ENCODE results near the gene SEMA6A. TPM values are rescaled to one million over a fixed set of nuclear protein-coding genes. Genes with fewer than 3 reads are reported as not detected.

SEMA6A gene
- total RNA-seq, 3 donors from 2014 or later = 33.9 to 40.3 (median 35.6) TPM

- Histone ChIP-seq H3K4me3 (no peak overlapping the region), H3K4me1 (no peaks in the 10 kb centered on the region), H3K27me3 (no peaks in the 10 kb centered on the region), H3K36me3 (no peaks in the 10 kb centered on the region), H3K27ac (no peak overlapping the region), H3K9me3 (no peaks in the 10 kb centered on the region)
- TF ChIP-seq CTCF (IDR thresholded peaks at IDR 0.05) = no peak
- no peak for TF ChIP-seq POLR2A (IDR thresholded peaks at IDR 0.05)
- no peak for TF ChIP-seq POLR2AphosphoS5 (IDR thresholded peaks at IDR 0.05)
- no peak for DNase-seq (ENCODE audit: low spot score in 2 of 2)
- intact Hi-C loops (cut with DNase I; ENCODE audit: low total_unique reads) = loop anchor here (5.0 kb wide), 1 partner anchor 1948 kb away; no protein-coding TSS in a partner anchor
Observed at GRCh38 chr5:116583862-116584222, 9.2 kb upstream of the SEMA6A start.

GRCh38 chr5:116583085-116583861 is 8.7 kb upstream of the SEMA6A start:
- H3K4me3 ChIP-seq = no peak overlapping the region
- H3K27me3 ChIP-seq = no peaks in the 10 kb centered on the region
- H3K36me3 ChIP-seq = no peaks in the 10 kb centered on the region
- no peak for TF ChIP-seq POLR2AphosphoS5 (IDR thresholded peaks at IDR 0.05)
- TF ChIP-seq CTCF (IDR thresholded peaks at IDR 0.05) = no peak
- TF ChIP-seq POLR2A (IDR thresholded peaks at IDR 0.05) = no peak
- DNase-seq (ENCODE audit: low spot score in 2 of 2) = no peak
- H3K27ac ChIP-seq = no peak overlapping the region
- H3K9me3 ChIP-seq = no peaks in the 10 kb centered on the region
- intact Hi-C loops (cut with DNase I; ENCODE audit: low total_unique reads) = loop anchor here (5.0 kb wide), 1 partner anchor 1949 kb away; no protein-coding TSS in a partner anchor
- no peaks in the 10 kb centered on the region for H3K4me1 ChIP-seq

GRCh38 chr5:116581910-116582309 is 7.3 kb upstream of the SEMA6A start:
- no peak for TF ChIP-seq POLR2AphosphoS5 (IDR thresholded peaks at IDR 0.05)
- no peak for TF ChIP-seq CTCF (IDR thresholded peaks at IDR 0.05)
- no peak for TF ChIP-seq POLR2A (IDR thresholded peaks at IDR 0.05)
- intact Hi-C loops (cut with DNase I; ENCODE audit: low total_unique reads) = loop anchor here (5.0 kb wide), 1 partner anchor 1950 kb away; no protein-coding TSS in a partner anchor
- Histone ChIP-seq H3K36me3 (no peaks in the 10 kb centered on the region), H3K27me3 (no peaks in the 10 kb centered on the region), H3K4me3 (no peak overlapping the region), H3K4me1 (no peaks in the 10 kb centered on the region), H3K27ac (no peak overlapping the region), H3K9me3 (no peaks in the 10 kb centered on the region)
- no peak for DNase-seq (ENCODE audit: low spot score in 2 of 2)

GRCh38 chr5:116579144-116579543 is 4.5 kb upstream of the SEMA6A start:
- Histone ChIP-seq H3K27me3 (no peaks in the 10 kb centered on the region), H3K27ac (no peak overlapping the region), H3K4me3 (no peak overlapping the region), H3K4me1 (no peaks in the 10 kb centered on the region), H3K36me3 (no peaks in the 10 kb centered on the region), H3K9me3 (no peaks in the 10 kb centered on the region)
- DNase-seq (ENCODE audit: low spot score in 2 of 2) = no peak
- intact Hi-C loops (cut with DNase I; ENCODE audit: low total_unique reads) = no loop called here
- TF ChIP-seq POLR2A (IDR thresholded peaks at IDR 0.05) (no peak), POLR2AphosphoS5 (IDR thresholded peaks at IDR 0.05) (no peak), CTCF (IDR thresholded peaks at IDR 0.05) (no peak)

- H3K27ac ChIP-seq = no peak overlapping the region
- TF ChIP-seq POLR2A (IDR thresholded peaks at IDR 0.05) (no peak), POLR2AphosphoS5 (IDR thresholded peaks at IDR 0.05) (no peak), CTCF (IDR thresholded peaks at IDR 0.05) (no peak)
- intact Hi-C loops (cut with DNase I; ENCODE audit: low total_unique reads) = no loop called here
- no peak for DNase-seq (ENCODE audit: low spot score in 2 of 2)
- H3K36me3 ChIP-seq = no peaks in the 10 kb centered on the region
- H3K27me3 ChIP-seq = no peaks in the 10 kb centered on the region
- no peak overlapping the region for H3K4me3 ChIP-seq
- H3K9me3 ChIP-seq = no peaks in the 10 kb centered on the region
- H3K4me1 ChIP-seq = no peaks in the 10 kb centered on the region
Observed at GRCh38 chr5:116578676-116579075, 4.1 kb upstream of the SEMA6A start.

All from breast epithelium (tissue), 4 donors.